Left renal cortex interstitium (tissue), 4 donors: Measurements from ENCODE around the gene DCBLD2. TPM values are rescaled to one million over a fixed set of nuclear protein-coding genes. Genes with fewer than 3 reads are reported as not detected.
"Not testable (repeated sequence)": the region's sequence is repeated elsewhere in the genome, so short reads cannot be mapped to it uniquely, and the experiment has no call there.

Experiments
- DNase-seq, 4 donors: peaks; one replicate each; pipeline ENCODE4 v3.0.0-alpha.2; 2013; ENCODE audit warnings: low read depth in 4 of 4, low spot score in 2 of 4, missing footprints in 1 of 4
- polyA plus RNA-seq, 4 donors: library from polyadenylated mRNA; unstranded; fragments of 120-200 nt; gene quantifications; one replicate each; pipeline ENCODE4 v1.2.1, GENCODE V29; 2013; ENCODE audit not compliant: insufficient read length in 4 of 4

Gene DCBLD2
- polyA plus RNA-seq, 4 donors: 44.2 to 64.7 (median 56.0) TPM

DNA sequence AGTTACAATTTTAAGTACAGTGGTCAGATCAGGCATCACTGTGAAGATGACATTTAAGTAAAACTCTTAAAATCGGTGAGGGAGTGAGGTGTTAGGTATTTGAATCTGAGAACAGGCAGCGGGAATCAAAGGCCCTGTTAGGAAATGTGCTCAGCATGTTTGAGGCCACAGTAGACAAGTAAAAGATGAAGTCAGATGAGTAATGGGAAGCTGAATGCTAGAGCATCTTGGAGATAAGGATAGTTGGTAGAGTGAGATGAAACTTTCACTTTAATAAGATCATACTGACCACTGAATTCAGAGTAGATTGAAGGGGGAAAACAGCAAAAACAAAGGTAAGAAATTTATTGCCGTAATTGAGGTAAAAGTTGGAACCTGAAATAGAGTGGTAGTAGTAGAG lies 61.6 kb downstream of the DCBLD2 start:
- DNase-seq: no peak

GRCh38 chr3:98831060-98831459 lies 70.4 kb downstream of the DCBLD2 start:
- DNase-seq: not testable (repeated sequence)

DNA sequence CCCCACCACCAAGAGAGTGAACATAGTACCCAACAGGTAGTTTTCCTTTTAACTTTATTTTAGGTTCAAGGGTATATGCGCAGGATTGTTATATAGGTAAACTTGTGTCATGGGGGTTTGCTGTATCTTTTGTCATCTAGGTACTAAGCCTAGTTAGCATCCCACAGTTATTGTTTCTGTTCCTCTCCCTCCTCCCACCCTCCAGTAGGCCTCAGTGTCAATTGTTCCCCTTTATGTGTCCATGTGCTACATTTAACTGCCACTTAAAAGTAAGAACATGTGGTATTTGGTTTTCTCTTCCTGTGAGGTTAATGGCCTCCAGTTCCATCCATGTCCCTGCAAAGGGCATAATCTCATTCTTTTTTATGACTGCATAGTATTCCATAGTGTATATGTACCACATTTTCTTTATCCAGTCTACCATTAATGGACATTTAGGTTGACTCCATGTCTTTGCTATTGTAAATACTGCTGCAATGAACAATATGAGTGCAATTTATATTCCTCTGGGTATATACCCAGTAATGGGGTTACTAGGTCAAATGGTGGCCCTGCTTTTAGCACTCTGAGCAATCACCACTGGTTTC lies 72.2 kb downstream of the DCBLD2 start:
- DNase-seq: no peak

GRCh38 chr3:98827221-98827920 lies 74.1 kb downstream of the DCBLD2 start:
- DNase-seq: no peak

DNA sequence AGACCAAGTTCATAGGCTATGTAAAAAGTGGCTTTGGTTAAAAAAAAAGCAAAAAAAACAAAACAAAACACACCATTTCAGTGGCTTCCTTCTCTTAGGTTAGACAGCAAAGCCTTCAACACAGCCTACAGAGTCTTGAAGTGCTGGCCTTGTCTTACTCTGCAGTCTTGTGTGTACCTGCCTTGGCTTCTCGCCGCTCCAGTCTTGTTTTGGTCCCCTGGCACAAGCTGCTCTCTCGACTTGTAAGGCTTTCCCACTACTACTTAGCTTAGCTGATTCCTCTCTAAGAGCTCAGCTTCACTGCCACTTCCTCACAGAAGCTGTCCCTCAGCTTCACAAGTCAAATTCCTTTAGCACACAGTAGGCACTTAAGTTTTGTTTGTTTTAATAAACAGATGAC lies 75.4 kb downstream of the DCBLD2 start:
- DNase-seq: no peak

GRCh38 chr3:98824256-98824655 lies 77.2 kb downstream of the DCBLD2 start:
- DNase-seq: no peak

DNA sequence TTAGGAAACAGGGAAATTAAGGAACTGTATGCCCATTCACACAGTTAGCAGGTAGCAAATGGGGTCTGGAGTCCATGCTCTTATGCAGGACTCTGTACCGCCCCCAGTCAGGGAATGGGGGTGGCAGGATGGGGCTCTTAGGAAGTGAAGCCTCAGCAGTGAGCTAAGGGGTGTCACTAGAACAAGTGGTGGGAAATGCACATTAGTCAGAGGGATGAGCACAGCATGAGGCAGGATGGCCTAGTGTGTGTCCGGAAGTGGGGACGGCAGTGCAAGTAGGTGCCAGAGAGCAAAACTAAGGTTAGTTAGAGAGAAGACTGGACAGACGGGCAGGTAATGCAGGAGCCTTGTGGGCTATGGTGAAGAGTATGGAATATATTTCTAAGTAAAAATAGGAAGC lies 77.7 kb downstream of the DCBLD2 start:
- no peak for DNase-seq

DNA sequence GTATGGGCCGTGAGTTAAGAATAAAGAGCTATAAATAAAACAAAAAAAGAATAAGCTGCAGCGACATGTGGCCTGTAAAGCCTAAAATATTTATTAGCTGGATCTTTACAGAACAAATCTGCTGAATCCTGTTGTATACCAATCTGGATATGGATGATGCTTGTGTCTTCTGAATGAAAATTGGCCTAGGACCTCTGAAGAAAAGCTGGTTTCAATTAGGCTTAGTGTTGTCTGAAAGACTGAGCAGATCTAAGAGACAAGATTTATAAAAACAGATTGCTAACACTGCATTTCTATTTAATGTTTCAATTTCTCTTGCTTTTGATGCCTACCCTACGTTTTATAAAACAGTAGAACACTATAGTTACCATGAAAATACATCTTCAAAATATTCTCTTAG lies 80.4 kb downstream of the DCBLD2 start:
- no peak for DNase-seq

DNA sequence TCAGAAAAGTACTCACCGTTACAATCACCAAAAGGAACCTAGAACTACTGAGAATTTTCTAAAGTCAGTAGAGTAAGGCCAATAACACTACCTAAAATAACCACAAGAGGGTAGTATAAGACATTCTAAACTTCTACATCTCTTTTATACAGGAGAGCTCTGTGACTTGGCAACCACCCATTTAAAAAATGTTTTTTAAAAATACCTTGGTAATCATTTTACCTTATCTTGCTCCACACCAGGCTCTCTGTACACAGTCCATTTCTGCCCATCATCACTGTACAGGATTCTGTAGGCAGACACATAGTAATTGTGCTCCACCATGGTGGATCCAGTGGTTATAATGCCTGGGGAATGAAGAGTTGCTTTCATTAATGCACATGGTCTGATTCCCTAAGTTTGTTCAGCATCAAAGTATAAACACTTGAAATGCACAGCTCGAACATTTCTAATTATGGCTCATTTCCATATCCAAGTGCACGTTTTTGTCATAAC lies 83.9 kb downstream of the DCBLD2 start:
- DNase-seq: peak in 3 of 4 donors; percentile 7 to 49 (median 23)

GRCh38 chr3:98814817-98815420 lies 86.6 kb downstream of the DCBLD2 start:
- no peak for DNase-seq

DNA sequence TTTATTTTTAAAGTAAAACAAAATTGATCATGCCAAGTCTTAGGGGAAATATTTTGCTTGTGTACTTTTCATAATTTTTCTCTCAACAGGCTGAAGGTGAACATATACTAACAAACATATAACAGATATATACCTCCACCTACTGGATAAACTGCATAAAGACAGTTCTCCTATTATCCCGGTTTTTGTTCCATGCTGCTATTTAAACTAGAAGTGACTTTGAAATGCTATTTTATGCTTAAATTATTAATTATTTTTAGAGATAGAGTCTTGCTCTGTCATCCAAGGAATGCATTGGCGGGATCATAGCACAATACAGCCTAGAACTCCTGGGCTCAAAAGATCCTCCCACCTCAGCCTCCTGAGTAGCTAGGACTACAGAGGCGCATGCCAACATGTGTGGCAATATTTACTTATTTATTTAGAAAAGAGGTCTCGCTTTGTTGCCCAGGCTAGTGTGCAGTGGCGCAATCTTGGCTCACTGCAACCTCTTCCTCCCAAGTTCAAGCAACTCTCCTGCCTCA lies 88.6 kb downstream of the DCBLD2 start:
- no peak for DNase-seq

DNA sequence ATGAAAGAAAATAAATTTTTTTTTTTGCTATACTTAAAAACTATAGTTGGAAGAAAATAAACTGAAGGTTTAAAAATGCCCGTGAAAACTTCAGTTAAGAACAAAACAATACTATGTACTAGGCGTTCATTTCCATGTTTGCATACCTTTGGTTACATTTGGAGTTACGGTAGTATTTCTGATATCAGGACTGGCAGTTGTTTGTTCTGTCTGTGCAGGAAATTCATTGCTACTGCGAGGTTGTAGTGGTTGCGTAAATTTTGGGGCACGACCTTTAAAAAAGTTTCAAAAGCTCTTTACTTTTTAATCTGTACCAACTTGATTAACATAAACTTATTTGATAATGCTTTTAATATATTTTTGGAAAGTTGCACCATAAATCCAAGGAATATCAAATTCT lies 90.4 kb downstream of the DCBLD2 start:
- DNase-seq: no peak

DNA sequence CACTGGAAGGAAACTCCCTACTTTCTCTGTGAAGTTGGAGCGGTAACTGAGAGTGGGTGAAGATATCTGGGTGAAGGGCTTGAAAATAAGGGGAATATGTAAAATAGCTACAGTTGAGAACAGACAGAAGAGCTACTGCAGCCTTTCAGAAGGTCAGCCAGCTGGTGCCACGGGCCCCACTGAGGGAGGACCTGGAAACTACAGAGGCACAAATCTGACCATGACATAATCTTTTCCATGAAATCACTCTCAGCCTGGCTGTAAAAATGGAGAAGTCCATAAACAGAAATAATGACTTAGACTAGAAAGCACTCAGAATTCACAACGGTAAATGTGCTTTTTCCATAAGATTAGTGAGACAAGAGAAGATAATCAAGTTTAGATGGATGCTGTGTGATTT lies 91.9 kb downstream of the DCBLD2 start:
- DNase-seq: no peak

- DNase-seq: no peak
These were observed 93.4 kb downstream of the DCBLD2 start for GRCh38 chr3:98808071-98808470.

DNA sequence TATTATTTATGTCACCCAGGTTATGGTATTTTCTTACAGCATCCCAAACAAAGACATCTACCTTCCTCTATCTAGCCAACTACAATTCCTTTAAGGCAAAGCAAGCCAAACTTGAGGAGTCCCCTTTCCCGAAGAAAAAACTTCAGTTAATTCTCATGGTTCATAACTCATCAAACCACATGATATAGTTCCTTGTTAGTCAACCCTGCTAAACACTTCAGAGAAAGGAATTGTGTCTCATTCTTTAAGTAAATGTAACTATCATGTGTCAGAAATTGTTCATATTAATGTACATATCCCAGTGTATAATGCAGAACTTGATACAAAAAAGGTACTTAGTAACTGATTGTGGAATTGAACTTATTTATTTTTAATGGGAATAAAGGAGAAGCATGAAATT lies 93.9 kb downstream of the DCBLD2 start:
- DNase-seq: no peak

GRCh38 chr3:98807011-98807410 lies 94.5 kb downstream of the DCBLD2 start:
- DNase-seq: no peak

GRCh38 chr3:98806521-98806920 lies 95.0 kb downstream of the DCBLD2 start:
- no peak for DNase-seq

- DNase-seq: no peak
These were observed 95.9 kb downstream of the DCBLD2 start for GRCh38 chr3:98805571-98805970.

- no peak for DNase-seq
These were observed 100.3 kb downstream of the DCBLD2 start for GRCh38 chr3:98801043-98801747.

GRCh38 chr3:98800401-98800800 lies 101.1 kb downstream of the DCBLD2 start:
- DNase-seq: no peak

DNA sequence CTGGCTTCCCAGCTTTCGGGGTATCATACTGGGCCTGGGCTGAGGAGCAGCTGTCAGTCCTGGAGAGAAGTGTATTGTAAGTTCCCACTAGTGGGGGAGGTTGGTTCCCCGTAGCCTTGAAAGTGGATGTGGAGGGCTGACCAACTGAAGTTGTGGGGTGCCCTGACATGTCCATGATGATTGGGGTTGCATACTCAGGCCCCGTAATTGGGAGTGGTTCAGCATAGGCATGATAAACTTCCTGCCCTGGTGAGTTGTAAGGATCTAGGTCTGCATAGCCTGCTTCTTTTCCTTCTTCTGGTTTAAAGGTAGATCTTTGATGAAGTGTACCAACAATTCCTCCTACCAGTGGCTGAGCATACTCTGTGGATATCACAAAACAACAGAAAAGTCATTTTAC lies 102.0 kb downstream of the DCBLD2 start:
- no peak for DNase-seq
